ENCODE measurements around the gene OLFM3.

GRCh38 chr1:101854271-101854670 lies 142.5 kb downstream of the OLFM3 start:
- TF ChIP-seq BHLHE40 (IDR thresholded peaks at IDR 0.05; ENCODE audit: borderline replicate concordance) (no peak), ARNT (IDR thresholded peaks at IDR 0.05) (no peak), SP1 (IDR thresholded peaks at IDR 0.05) (no peak), PKNOX1 (IDR thresholded peaks at IDR 0.05) (no peak), FOXM1 (IDR thresholded peaks at IDR 0.05; ENCODE audit: borderline replicate concordance) (no peak), TARDBP (IDR thresholded peaks at IDR 0.05) (no peak), L3MBTL2 (conservative IDR thresholded peaks at IDR 0.05) (no peak), ZNF384 (IDR thresholded peaks at IDR 0.05) (no peak), ELF4 (IDR thresholded peaks at IDR 0.05) (no peak), HDGF (IDR thresholded peaks at IDR 0.05; ENCODE audit: borderline replicate concordance) (no peak)

Measured in HEK293T (cell line).